Adrenal gland (tissue), 12 donors: ENCODE data around the gene MOB3B. TPM values are rescaled to one million over a fixed set of nuclear protein-coding genes. Genes with fewer than 3 reads are reported as not detected.

ENCODE experiments used
- DNase-seq, 7 donors: peaks; one replicate each; pipeline ENCODE4 v3.0.0-alpha.2; 2019 to 2020
- H3K27ac ChIP-seq, 5 donors: fragments of 200-600 bp; sonication (generic) in 4 of 5; 1 replicate in 3 of 5; 2 replicates in 2 of 5; pipeline versions ENCODE4 v1.5.1 to v1.8.0; 2016 to 2020; ENCODE audit warnings: mild to moderate bottlenecking in 1 of 5
- H3K27me3 ChIP-seq: fragments of 200-600 bp; 2 replicates; pipeline ENCODE4 v1.8.0; 2021
- H3K36me3 ChIP-seq, 2 donors: fragments of 200-600 bp; replicated peaks in 1 of 2; 1 replicate in 1 of 2; 2 replicates in 1 of 2; pipeline versions ENCODE4 v1.5.1 to v1.8.0; 2018 to 2022
- H3K4me1 ChIP-seq, 2 donors: fragments of 200-600 bp; replicated peaks in 1 of 2; 1 replicate in 1 of 2; 2 replicates in 1 of 2; pipeline versions ENCODE4 v1.5.1 to v1.8.0; 2018 to 2021
- H3K4me3 ChIP-seq, 4 donors: fragments of 200-600 bp; sonication (generic) in 3 of 4; one replicate each; pipeline ENCODE4 v1.5.1; 2016 to 2018
- H3K9me3 ChIP-seq, 3 donors: fragments of 200-600 bp; sonication (generic) in 1 of 3; replicated peaks in 1 of 3; 1 replicate in 2 of 3; 2 replicates in 1 of 3; pipeline versions ENCODE4 v1.5.1 to v1.8.0; 2016 to 2021
- CTCF ChIP-seq, 6 experiments: fragments of 450-650 bp in 4 of 6; fragments of 200-600 bp in 2 of 6; sonication (generic) in 1 of 6; IDR thresholded peaks; 1 replicate in 5 of 6; 2 replicates in 1 of 6; pipeline versions ENCODE4 v1.5.1 to v1.8.0; 2016 to 2021; ENCODE audit warnings: antibody characterized with exemption in 6 of 6, mild to moderate bottlenecking in 2 of 6, moderate library complexity in 1 of 6
- POLR2A ChIP-seq, 2 donors: fragments of 450-650 bp; IDR thresholded peaks; one replicate each; pipeline ENCODE4 v1.6.1; 2017; ENCODE audit warnings: antibody characterized with exemption in 2 of 2, mild to moderate bottlenecking in 2 of 2, moderate library complexity in 1 of 2
- WGBS, 4 donors: extraction: QIAGEN DNeasy Blood & Tissue Kit in 2 of 4; methylation state at CpG; one replicate each; pipeline versions ENCODE4 v1.1.5 to v1.1.7; 2013 to 2017; 5-methylcytosine and 5-hydroxymethylcytosine counted together
- intact Hi-C, 2 donors: fragments of 100-400 bp; cut with DNase I; formaldehyde crosslinking; loops; one replicate each; pipeline versions ENCODE4 v1.14.1 to v1.15.0; 2022 to 2023
- polyA plus RNA-seq, 3 donors: library from polyadenylated mRNA; stranded (reverse); fragments of 200-250 nt in 2 of 3; fragments of 350-450 nt in 1 of 3; fragmentation: Illumina TruSeq in 1 of 3; extraction: RNeasy Lipid Tissue Mini Kit (QIAGEN cat#74804) in 1 of 3; gene quantifications; one replicate each; pipeline ENCODE4 v1.2.3, GENCODE V29; 2013 to 2014
- total RNA-seq, 9 donors: library from RNA; depleted of rRNA in 4 of 9; stranded (reverse); fragments of >200 nt in 4 of 9; fragments of 120-200 nt in 1 of 9; fragmentation: NEBNext Ultra II Directional in 1 of 9; extraction: Animal tissue kit (Norgen Biotek cat#: 25700) in 1 of 9; gene quantifications; one replicate each; pipeline versions ENCODE4 v1.1.0 to v1.2.4, GENCODE V29; 2013 to 2023
- donor health status: healthy with polysubstance abuse.
- donor health status: Bipolar disorder and iron deficiency.
- donor health status: DM: yes; HTN: yes; CAD: no.
- donor health status: DM: no; HTN: no; CAD: no.
- donor health status: DM: no; HTN: no; CAD: no.
- donor health status: DM: yes; HTN: yes; CAD: no.

The MOB3B gene
- total and polyA plus RNA-seq, 12 donors = 1.3 to 9.0 (median 3.4) TPM

GRCh38 chr9:27336829-27337228 is 192.8 kb downstream of the MOB3B start:
- TF ChIP-seq POLR2A (IDR thresholded peaks at IDR 0.05) = no peak
- Histone ChIP-seq H3K36me3 (no peaks in the 10 kb centered on the region), H3K4me1 (peaks cover 0 to 49% of the 10 kb centered on the region in 2 donors), H3K9me3 (no peaks in the 10 kb centered on the region), H3K27me3 (no peaks in the 10 kb centered on the region), H3K27ac (no peak overlapping the region), H3K4me3 (no peak overlapping the region)
- WGBS, 4 donors = 86 to 95% (median 94%) methylated on average over 10 of the region's 10 CpGs
- intact Hi-C loops = loop anchor here in 1 of 2 donors (5.0 kb wide), 1 partner anchor 190 kb away; the partner anchor contains the start of gene MOB3B
- DNase-seq = no peak

GRCh38 chr9:27336126-27336525 is 193.5 kb downstream of the MOB3B start:
- Histone ChIP-seq H3K36me3 (no peaks in the 10 kb centered on the region), H3K4me1 (peaks cover 0 to 42% of the 10 kb centered on the region in 2 donors), H3K4me3 (no peak overlapping the region), H3K9me3 (no peaks in the 10 kb centered on the region), H3K27me3 (no peaks in the 10 kb centered on the region), H3K27ac (no peak overlapping the region)
- intact Hi-C loops = loop anchor here in 1 of 2 donors (5.0 kb wide), 1 partner anchor 191 kb away; the partner anchor contains the start of gene MOB3B
- 97 to 100% (median 99%) methylated on average over 1 of the region's 1 CpG for WGBS, 4 donors
- DNase-seq = no peak
- TF ChIP-seq POLR2A (IDR thresholded peaks at IDR 0.05) (no peak), CTCF (IDR thresholded peaks at IDR 0.05) (no peak)

GRCh38 chr9:27335075-27335474 is 194.5 kb downstream of the MOB3B start:
- H3K4me3 ChIP-seq = no peak overlapping the region
- no peaks in the 10 kb centered on the region for H3K27me3 ChIP-seq
- WGBS, 4 donors = 72 to 88% (median 82%) methylated on average over 6 of the region's 6 CpGs
- peaks cover 0 to 31% of the 10 kb centered on the region in 2 donors for H3K4me1 ChIP-seq
- intact Hi-C loops = loop anchor here in 1 of 2 donors (5.0 kb wide), 1 partner anchor 192 kb away; the partner anchor contains the start of gene MOB3B
- DNase-seq = no peak
- no peaks in the 10 kb centered on the region for H3K9me3 ChIP-seq
- TF ChIP-seq POLR2A (IDR thresholded peaks at IDR 0.05) (no peak), CTCF (IDR thresholded peaks at IDR 0.05) (no peak)
- H3K36me3 ChIP-seq = no peaks in the 10 kb centered on the region
- H3K27ac ChIP-seq = no peak overlapping the region

GRCh38 chr9:27333241-27334052 is 196.2 kb downstream of the MOB3B start:
- DNase-seq = peak; percentile 47 to 84 (median 69)
- WGBS, 4 donors = 38 to 47% (median 43%) methylated on average over 7 of the region's 7 CpGs
- Histone ChIP-seq H3K36me3 (no peaks in the 10 kb centered on the region), H3K27me3 (no peaks in the 10 kb centered on the region), H3K4me3 (no peak overlapping the region), H3K4me1 (peaks cover 0 to 15% of the 10 kb centered on the region in 2 donors), H3K27ac (no peak overlapping the region), H3K9me3 (no peaks in the 10 kb centered on the region)
- TF ChIP-seq CTCF (IDR thresholded peaks at IDR 0.05) = peak; percentile 69 to 92 (median 88)
- TF ChIP-seq POLR2A (IDR thresholded peaks at IDR 0.05) = no peak
- intact Hi-C loops = loop anchor here (2.0 to 5.0 kb wide), 3 partner anchors 199 to 215 kb away; no protein-coding TSS in a partner anchor
